Subcutaneous adipose tissue (tissue), 4 donors: ENCODE data around the gene UBE3B. TPM values are rescaled to one million over a fixed set of nuclear protein-coding genes. Genes with fewer than 3 reads are reported as not detected.

Experiments used
- CTCF ChIP-seq: fragments of 450-650 bp; IDR thresholded peaks from one replicate; pipeline ENCODE4 v1.5.1; 2016; ENCODE audit warnings: low read depth, mild to moderate bottlenecking, control low read depth, antibody characterized with exemption, moderate library complexity
- total RNA-seq, 4 donors: library from RNA; depleted of rRNA; stranded (reverse); fragments of >200 nt; gene quantifications; one replicate each; pipeline ENCODE4 v1.1.0, GENCODE V29; 2016

Gene UBE3B
- total RNA-seq, 4 donors from 2014 or later: 31.8 to 88.5 (median 45.4) TPM

GRCh38 chr12:109582636-109583035 is 105.2 kb downstream of the UBE3B start:
- no peak for TF ChIP-seq CTCF

- TF ChIP-seq CTCF: no peak
Observed at GRCh38 chr12:109583733-109584132, 106.3 kb downstream of the UBE3B start.

Other genes with a start within 250 kb of the UBE3B start
- not detected for gene FOXN4, start 168.3 kb upstream of the UBE3B start, total RNA-seq
- gene MYO1H, start 129.7 kb upstream of the UBE3B start, total RNA-seq: under 1 TPM in 2 of 4 donors, not detected in 2; 0.17 to 0.57 TPM
- 10 to 100 TPM; 52.4 to 70.9 (median 65.2) TPM for gene KCTD10, start 334 bp upstream of the UBE3B start, total RNA-seq
- gene MMAB, start 95.9 kb downstream of the UBE3B start, total RNA-seq: 10 to 100 TPM; 11.7 to 45.6 (median 24.7) TPM
- gene MVK, start 96.2 kb downstream of the UBE3B start, total RNA-seq: 10 to 100 TPM in 2 of 4 donors, 1 to 10 TPM in 2; 5.4 to 15.1 (median 11.5) TPM
- gene FAM222A, start 236.2 kb downstream of the UBE3B start, total RNA-seq: under 1 TPM in 2 of 4 donors, not detected in 2; 0.49 to 0.75 TPM